ENCODE data around the gene RAD54L.
A peak's percentile ranks its signal among the peaks of the same experiment; 100 is the strongest.
"Not testable (repeated sequence)": the region's sequence is repeated elsewhere in the genome, so short reads cannot be mapped to it uniquely, and the experiment has no call there.

The RAD54L gene

DNA sequence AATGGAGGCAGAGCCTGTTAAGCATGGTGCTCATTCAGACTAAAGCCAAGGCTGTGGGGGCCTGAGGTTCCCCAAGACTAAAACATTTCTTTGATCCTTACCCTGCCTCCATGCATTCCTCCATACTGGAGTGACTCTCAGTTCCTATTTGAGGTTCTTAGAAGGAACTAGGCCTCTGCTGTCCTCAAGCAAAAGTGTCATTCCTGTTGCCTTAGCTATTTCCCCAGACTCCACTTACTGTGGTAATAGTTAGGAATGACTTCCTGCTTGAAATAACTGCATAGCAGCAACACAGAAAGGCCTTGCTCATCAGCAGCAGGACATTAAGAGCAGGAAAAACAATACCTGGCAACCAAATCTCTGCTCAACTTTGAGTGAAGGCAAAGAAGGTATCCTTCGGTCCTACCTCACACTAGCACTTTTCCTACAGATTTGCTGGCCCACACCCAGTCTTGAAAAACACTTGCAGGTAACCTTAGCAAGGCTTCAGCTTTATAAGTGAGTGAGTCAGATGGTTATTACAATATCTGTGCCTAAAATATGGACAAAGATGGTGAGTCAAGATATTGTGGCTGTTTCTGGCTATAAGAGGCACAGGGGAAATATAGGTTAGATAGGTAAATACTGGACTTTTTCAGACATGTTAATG, 41.0 kb downstream of the RAD54L start:
- DNase-seq = no peak

DNA sequence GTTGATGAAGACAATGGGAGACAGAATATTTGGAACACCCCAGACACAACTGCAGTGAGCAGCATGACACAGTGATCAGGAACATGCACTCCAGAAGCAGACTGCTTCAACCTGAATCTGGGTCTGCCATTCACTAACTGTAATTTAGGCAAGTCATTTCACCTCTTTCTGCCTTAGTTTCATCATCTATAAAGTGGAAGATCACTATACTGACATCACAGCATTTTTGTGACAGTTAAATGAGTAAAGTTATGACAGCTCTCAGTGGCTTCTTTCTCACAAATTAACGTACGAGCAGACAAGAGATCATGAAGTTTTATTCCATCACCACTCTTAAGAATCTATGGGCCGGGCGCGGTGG, 41.6 kb downstream of the RAD54L start:
- no peak for DNase-seq

DNA sequence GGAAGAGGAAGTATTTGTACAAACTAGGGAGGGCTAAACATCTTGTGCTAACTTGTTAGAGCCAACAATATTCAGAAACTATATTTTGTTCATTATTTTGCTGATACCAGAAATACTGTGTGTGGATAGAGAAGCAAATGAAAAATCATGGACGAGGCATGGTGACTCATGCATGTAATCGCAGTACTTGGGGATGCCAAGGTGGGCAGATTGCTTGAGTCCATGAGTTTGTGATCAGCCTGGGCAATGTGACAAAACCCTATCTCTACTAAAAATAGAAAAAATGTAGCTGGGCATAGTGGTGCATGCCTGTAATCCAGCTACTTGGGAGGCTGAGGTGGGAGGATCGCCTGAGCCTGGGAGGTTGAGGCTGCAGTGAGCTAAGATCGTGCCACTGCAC, 42.4 kb downstream of the RAD54L start:
- DNase-seq = no peak

GRCh38 chr1:46295306-46295705, 47.7 kb downstream of the RAD54L start:
- DNase-seq = no peak

DNA sequence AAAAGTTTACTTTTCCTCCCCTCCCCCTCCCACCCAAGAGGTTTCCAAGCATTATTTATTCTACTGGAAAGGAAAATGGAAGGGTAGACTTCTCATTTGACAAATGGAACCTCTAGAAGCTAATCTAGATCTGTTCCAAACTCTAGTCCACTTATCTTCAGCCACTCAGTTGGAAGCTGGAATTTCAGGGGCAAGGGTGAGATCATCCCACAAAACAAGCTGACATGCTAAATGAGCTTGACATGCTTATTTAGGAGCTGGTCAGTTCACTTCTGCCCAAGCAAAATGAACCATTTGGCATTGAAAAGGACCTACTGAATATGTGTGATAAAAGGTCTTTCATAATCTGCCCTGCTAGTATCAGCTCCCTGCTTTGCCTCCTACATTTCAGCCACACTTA, 50.8 kb downstream of the RAD54L start:
- no peak for DNase-seq

DNA sequence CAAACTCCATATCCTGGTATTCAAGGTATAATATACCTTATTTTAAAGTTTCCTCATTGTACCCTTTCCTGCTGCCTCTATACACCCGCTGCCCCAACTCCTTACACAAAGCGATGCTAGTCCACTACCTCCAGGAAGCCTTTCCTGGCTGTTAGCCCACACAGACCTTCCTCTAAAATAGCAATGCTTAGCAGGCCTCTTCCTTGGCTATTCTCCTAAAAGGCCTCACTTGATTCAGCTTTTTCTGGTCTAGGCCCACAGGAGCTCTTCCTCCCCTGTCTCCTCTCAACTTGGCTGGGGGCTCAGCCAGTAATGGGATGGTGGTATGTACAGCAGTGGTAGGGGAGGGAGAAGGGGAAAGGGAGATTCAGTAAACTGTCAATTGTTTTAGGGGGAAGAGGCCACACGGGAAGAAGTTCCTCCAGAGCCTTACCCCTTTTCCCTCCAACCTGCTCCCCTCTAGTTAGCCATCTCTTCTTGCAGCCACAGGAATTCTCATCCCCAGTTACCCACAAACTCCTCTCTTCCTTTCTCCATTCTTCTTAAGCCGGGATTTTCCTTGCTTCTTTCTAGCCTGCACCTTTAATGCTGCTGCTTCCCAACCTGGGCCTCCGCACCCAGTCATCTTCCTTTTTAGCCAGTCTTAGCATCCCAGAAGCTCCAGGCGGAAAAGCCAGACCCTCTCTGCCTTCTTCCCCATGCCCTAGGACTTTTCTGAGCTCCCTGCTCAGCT, 53.3 kb downstream of the RAD54L start:
- DNase-seq = no peak

GRCh38 chr1:46301406-46301807, 53.8 kb downstream of the RAD54L start:
- DNase-seq = no peak

- DNase-seq = peak; percentile 37
Observed at GRCh38 chr1:46301808-46302640, 54.5 kb downstream of the RAD54L start.

- DNase-seq = no peak
Observed at GRCh38 chr1:46302641-46303037, 55.1 kb downstream of the RAD54L start.

DNA sequence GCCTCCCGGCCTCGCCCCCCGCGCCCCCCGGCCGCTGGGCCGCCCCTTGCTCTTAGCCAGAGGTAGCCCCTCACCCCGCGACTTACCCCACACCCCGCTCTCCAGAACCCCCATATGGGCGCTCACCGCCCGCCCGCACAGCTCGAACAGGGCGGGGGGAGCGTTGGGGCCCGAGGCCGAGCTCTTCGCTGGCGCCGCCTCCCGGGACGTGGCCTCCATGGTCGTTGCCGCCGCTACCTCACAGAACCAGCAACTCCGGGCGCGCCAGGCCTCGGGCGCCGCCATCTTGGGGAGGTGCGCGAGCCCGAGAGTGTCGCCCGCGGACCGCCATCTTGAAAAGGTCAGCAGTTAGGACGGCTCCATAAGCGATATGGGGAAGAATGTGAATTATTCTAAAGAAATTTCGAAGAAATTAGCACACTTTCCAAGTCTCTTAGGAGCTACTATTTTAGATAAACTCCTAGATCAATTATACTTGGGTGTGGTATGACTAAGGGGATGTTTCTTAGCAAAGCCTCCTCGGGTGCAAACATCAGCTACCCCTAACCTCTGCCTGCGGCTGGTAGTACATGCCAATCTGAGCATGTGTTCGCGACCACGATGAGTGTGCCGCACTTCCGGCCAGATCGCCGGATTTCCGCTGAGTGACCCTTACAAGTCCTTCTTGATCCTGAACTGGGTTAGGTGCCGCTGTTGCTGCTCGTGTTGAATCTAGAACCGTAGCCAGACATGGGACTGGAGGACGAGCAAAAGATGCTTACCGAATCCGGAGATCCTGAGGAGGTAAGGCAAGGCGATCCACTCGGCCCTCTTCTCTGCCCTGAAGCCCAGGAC, 55.7 kb downstream of the RAD54L start, which contains the start of the genes LRRC41 and UQCRH:
Gene LRRC41 (minus strand): TSS at position 579 of the 834 bp plus-strand sequence. CDS start 294 bp downstream, at position 285.
Gene UQCRH (plus strand): TSS at position 661 of the 834 bp plus-strand sequence. CDS start 69 bp downstream, at position 730.
- peak; percentile 89 for DNase-seq

DNA sequence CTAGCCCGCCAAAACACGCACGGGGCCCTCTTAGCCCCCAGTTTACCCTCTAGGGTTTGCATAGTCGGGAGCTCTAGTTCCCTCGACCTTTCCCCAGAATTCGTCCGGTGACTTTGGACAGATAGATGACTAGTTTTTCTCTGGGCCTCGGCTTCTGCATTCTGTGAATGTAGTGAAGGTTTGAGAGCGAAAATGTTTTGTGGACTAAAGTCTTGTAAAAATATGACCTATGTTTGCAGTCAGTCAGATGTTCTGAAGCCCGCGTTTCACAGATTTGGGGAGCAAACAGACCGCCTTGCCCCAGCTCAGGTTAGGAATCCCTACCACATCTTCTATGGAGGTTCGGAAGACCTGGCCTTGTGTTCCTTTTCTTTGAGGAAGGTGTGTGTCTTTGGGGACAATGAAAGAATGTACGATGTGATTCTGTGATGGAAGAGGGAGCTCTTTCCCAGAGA, 56.3 kb downstream of the RAD54L start:
- DNase-seq = no peak

DNA sequence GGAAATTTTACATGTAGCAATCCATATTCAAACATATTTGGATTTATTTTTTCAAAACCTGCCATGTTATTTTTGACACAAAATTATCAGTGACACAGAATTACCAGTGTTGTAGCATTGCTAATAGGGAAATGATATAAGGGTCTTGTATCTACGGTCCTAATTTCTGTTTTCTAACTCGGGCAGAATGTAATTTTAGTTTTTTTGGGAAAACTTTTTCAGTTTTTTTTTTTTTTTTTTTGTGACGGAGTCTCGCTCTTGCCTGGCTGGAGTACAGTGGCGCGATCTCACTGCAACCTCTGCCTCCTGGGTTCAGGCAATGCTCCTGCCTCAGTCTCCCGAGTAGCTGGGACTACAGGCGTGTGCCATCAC, 58.6 kb downstream of the RAD54L start:
- DNase-seq = no peak

GRCh38 chr1:46309401-46310159, 62.0 kb downstream of the RAD54L start:
- DNase-seq = no peak

GRCh38 chr1:46310321-46310720, 62.8 kb downstream of the RAD54L start:
- no peak for DNase-seq

DNA sequence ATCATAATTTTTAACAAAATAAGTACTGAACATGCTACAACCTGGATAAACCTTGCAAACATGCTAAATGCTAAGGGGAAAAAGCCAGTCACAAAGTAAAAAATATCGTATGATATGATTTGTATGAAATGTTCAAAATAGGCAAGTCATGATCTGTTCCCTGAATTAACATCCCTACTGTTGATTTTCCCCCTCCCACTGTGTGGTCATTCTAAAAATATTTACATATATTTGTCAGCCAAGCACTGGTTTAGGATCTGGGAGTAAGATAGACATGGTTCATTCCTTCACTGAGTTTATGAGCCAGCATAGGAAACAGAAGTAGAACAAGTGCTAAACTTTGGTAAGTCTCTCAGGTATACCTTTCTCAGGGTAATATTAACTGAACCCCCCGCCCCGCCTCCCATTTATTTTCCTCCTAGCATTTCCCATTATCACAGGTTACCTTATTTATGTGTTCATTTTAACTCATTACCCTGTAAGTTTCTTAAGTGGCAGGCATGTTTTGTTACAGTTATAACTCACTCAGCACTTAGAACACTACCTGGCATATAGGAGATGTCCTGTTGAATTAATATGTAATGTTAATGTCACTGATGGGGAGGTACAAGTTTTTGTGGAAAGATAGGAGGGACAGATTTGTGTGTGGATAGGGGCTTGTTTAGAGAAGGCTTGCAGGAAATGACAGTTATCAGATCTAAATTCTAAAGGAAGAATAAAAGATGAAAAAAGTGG, 68.3 kb downstream of the RAD54L start:
- no peak for DNase-seq

GRCh38 chr1:46317323-46317722, 69.8 kb downstream of the RAD54L start:
- DNase-seq = no peak

- not testable (repeated sequence) for DNase-seq
Observed at GRCh38 chr1:46319301-46319700, 71.7 kb downstream of the RAD54L start.

DNA sequence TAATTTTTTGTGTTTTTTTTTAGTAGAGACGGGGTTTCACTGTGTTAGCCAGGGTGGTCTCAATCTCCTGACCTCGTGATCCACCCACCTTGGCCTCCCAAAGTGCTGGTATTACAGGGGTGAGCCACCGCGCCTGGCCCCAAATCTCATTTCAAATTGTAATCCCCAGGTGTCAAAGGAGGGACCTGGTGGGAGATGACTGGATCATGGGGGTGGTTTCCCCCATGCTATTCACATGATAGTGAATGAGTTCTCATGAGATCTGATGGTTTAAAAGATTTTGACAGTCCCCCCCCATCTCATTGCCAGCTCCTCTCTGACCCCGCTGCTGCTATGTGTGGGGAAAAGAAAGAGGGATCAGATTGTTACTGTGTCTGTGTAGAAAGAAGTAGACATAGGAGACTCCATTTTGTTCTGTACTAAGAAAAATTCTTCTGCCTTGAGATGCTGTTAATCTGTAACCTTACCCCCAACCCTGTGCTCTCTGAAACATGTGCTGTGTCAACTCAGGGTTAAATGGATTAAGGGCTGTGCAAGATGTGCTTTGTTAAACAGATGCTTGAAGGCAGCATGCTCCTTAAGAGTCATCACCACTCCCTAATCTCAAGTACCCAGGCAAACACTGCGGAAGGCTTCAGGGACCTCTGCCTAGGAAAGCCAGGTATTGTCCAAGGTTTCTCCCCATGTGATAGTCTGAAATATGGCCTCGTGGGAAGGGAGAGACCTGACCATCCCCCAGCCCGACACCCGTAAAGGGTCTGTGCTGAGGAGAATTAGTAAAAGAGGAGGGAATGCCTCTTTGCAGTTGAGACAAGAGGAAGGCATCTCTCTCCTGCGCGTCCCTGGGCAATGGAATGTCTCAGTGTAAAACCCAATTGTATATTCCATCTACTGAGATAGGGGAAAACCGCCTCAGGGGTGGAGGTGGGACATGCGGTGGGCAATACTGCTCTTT, 72.7 kb downstream of the RAD54L start:
- not testable (repeated sequence) for DNase-seq

- not testable (repeated sequence) for DNase-seq
Observed at GRCh38 chr1:46322191-46322590, 74.6 kb downstream of the RAD54L start.

Data from NCI-H2171 (cell line).